ENCODE results near the gene GATAD2A.

GATAD2A gene

DNA sequence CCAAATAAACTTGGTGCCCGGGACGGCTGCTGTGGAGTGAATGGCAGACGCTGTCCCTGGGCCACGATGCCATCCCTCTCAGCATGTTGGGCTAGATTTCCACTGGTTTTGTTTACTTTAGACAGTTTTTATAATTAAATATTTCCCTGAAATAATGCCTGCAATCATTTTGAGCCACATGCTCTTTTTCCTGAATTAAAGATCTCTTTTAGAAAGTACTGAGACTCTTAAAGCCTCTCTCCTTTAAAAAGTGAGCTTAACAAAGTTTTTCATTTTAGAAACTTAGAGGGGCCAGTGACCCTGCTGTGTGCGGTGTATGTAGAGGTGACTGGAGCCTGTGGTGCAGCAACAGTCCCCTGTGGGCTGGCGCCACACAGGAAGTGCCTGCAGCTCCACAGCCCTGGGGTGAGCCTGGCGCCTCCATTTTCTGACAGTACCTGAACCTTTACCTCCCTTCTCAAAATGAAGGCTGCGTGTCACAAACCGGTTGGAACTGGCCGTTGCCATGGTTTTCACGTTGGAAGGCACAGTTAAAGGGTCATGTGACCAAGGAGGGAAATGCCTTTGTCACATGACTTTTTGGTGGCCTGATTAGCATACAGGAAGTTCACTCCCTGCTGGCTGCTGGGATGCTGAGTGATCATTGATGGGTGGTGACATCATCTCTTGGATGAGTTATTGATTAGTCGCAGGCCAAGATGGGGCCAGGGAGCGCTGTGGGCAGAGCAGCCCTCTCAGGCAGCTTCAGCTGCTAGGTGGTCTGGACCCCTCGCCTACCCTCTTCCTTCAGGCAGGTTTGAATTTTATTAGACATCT lies 83.6 kb downstream of the GATAD2A start:
- TF ChIP-seq, protein P1, sequence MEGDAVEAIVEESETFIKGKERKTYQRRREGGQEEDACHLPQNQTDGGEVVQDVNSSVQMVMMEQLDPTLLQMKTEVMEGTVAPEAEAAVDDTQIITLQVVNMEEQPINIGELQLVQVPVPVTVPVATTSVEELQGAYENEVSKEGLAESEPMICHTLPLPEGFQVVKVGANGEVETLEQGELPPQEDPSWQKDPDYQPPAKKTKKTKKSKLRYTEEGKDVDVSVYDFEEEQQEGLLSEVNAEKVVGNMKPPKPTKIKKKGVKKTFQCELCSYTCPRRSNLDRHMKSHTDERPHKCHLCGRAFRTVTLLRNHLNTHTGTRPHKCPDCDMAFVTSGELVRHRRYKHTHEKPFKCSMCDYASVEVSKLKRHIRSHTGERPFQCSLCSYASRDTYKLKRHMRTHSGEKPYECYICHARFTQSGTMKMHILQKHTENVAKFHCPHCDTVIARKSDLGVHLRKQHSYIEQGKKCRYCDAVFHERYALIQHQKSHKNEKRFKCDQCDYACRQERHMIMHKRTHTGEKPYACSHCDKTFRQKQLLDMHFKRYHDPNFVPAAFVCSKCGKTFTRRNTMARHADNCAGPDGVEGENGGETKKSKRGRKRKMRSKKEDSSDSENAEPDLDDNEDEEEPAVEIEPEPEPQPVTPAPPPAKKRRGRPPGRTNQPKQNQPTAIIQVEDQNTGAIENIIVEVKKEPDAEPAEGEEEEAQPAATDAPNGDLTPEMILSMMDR (IDR thresholded peaks at IDR 0.05; ENCODE audit: low read depth, low read length, missing control alignments) = no peak
- in situ Hi-C loops (cut with HindIII; ENCODE audit: low sequenced_read_pairs) = no loop called here
- peak; percentile 82 for DNase-seq (ENCODE audit: low read depth)
- no peak overlapping the region for H3K4me3 ChIP-seq (ENCODE audit: low read depth, low read length)

DNA sequence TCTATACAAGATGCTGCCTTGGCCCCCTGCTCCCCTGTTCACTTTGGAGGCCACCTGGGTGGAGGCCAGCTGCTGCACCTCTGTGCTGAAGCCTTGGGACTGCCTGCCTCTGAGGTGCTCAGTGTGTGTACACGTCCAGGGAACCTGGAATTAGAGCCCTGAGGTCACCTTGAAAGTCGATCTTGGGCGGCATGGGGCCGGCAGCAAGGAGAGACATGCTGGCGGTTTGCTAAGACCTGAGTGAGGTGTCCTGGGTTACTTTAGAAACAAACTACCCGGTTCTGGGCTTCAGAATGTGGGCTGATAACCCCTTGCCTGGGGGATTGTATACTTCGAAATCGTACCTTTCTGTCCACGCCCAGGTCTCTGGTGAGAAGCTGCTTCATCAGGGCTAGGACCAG lies 84.3 kb downstream of the GATAD2A start:
- in situ Hi-C loops (cut with HindIII; ENCODE audit: low sequenced_read_pairs) = no loop called here
- no peak for DNase-seq (ENCODE audit: low read depth)
- TF ChIP-seq, protein P1 (IDR thresholded peaks at IDR 0.05; ENCODE audit: low read depth, low read length, missing control alignments) = no peak
- H3K4me3 ChIP-seq (ENCODE audit: low read depth, low read length) = no peak overlapping the region

DNA sequence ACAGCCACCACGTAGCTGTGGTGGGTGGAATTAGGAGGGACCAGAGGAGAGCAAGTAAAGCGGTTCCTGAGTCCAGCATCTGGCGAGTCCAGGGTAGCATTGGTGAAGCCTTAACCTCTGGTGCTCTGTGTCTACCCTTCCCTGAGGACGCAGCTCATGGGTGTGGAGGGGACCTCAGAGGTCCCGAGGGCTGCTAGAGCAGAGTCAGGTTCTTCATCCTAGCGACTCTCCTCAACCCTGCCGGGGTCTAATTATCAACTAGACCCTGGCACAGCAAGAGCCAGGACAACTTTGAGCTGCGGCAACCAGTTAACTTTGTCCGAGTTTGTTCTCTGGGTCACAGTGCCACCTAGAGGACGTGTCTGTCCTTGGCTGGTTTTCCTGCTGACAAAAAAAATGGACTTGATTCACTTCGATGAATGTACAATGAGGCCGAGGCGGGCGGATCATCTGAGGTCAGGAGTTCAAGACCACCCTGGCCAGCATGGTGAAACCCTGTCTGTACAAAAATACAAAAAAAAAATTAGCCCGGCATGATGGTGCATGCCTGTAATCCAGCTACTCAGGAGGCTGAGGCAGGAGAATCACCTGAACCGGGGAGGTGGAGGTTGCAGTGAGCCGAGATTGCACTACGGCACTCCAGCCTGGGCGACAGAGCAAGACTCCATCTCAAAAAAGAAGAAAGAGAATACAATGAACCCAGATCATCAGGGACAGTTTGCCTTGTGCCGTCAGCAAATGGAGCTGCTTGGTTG lies 84.9 kb downstream of the GATAD2A start:
- DNase-seq (ENCODE audit: low read depth) = peak; percentile 70
- in situ Hi-C loops (cut with HindIII; ENCODE audit: low sequenced_read_pairs) = no loop called here
- TF ChIP-seq, protein P1 (IDR thresholded peaks at IDR 0.05; ENCODE audit: low read depth, low read length, missing control alignments) = peak; percentile 79
- H3K4me3 ChIP-seq (ENCODE audit: low read depth, low read length) = no peak overlapping the region

DNA sequence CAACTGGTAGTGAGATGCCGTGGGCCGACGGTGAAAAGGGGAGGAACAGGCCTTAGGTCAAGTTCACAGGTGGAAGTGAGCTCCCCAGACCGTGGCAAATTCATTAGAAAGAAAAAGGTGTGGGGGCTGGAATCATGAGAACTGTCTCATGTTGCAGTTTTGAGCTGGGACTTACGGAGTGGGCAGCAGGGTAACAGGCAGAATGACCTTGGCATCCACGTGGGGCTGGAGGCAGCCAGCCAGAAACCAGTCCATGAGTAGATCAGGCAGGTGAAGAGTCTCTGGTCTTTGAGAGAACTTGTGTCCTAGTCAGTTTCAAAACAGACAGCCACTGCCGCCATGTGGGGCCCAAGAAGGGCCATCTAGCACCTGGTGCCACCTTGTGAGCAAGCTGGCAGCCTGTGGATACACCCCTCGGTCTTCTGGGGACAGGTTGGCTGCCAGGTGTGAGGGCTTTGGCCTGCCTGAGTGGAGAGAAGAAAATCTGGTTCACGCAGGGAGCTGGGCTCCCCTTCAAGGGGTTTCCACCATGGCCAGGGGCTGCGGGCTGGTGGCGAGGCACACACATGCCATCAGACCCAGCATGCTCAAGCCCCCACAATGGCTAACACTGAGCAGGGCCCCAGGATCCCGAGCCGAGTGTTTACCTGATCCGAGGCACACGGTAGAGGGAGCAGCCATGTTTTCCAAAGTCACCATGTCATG lies 86.0 kb downstream of the GATAD2A start:
- in situ Hi-C loops (cut with HindIII; ENCODE audit: low sequenced_read_pairs) = no loop called here
- TF ChIP-seq, protein P1 (IDR thresholded peaks at IDR 0.05; ENCODE audit: low read depth, low read length, missing control alignments) = no peak
- H3K4me3 ChIP-seq (ENCODE audit: low read depth, low read length) = no peak overlapping the region
- no peak for DNase-seq (ENCODE audit: low read depth)

DNA sequence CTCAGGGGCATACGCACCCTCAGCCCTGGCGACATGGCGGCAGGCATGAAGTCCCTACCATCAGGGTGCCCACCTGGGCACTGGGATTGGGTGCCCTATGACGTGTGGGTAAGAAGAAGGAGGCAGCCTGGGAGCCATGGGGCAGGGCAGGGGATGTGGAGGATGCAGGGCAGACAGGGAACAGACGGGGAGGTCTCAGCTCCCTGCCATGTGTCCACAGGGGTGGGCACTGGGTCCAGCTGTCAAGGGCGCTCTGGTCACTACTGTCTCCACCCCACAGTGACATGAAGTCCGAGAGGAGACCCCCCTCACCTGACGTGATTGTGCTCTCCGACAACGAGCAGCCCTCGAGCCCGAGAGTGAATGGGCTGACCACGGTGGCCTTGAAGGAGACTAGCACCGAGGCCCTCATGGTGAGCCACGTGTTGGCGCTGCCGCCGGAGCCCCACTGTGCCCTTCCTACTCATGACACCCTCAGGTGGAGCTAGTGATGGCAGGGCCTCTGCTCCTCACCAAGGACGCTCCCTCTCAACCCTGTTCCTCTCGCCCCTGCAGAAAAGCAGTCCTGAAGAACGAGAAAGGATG lies 86.6 kb downstream of the GATAD2A start:
- no peak overlapping the region for H3K4me3 ChIP-seq (ENCODE audit: low read depth, low read length)
- in situ Hi-C loops (cut with HindIII; ENCODE audit: low sequenced_read_pairs) = no loop called here
- TF ChIP-seq, protein P1 (IDR thresholded peaks at IDR 0.05; ENCODE audit: low read depth, low read length, missing control alignments) = no peak
- DNase-seq (ENCODE audit: low read depth) = no peak

All from astrocyte of the cerebellum (primary cell).